Liver (tissue), 9 donors: ENCODE results near the gene FSIP2. TPM values are rescaled to one million over a fixed set of nuclear protein-coding genes. Genes with fewer than 3 reads are reported as not detected.

ENCODE experiments used
- DNase-seq: peaks from one replicate; pipeline ENCODE4 v3.0.0-alpha.2; 2017; ENCODE audit warnings: low spot score
- H3K27ac ChIP-seq, 2 donors: one replicate each; pipeline ENCODE4 v1.7.0; 2013; ENCODE audit warnings: inconsistent platforms in 2 of 2, low read length in 2 of 2, control low read depth in 1 of 2, low read depth in 1 of 2, mild to moderate bottlenecking in 1 of 2
- H3K27me3 ChIP-seq, 4 donors: one replicate each; pipeline versions ENCODE4 v1.6.1 to v1.7.0; 2013; ENCODE audit warnings: low read length in 3 of 4, inconsistent platforms in 1 of 4, mild to moderate bottlenecking in 1 of 4, moderate library complexity in 1 of 4; ENCODE audit not compliant: control insufficient read depth in 4 of 4, insufficient read depth in 4 of 4
- H3K36me3 ChIP-seq, 4 donors: one replicate each; pipeline versions ENCODE4 v1.6.1 to v1.7.0; 2013; ENCODE audit warnings: low read length in 3 of 4, mild to moderate bottlenecking in 3 of 4, low read depth in 1 of 4, moderate library complexity in 1 of 4; ENCODE audit not compliant: control insufficient read depth in 4 of 4, insufficient read depth in 3 of 4
- H3K4me1 ChIP-seq, 4 donors: one replicate each; pipeline versions ENCODE4 v1.6.1 to v1.7.0; 2013; ENCODE audit warnings: low read length in 3 of 4, mild to moderate bottlenecking in 3 of 4, moderate library complexity in 1 of 4; ENCODE audit not compliant: control insufficient read depth in 4 of 4, insufficient read depth in 4 of 4
- H3K4me3 ChIP-seq, 3 donors: one replicate each; pipeline versions ENCODE4 v1.6.1 to v1.7.0; 2013; ENCODE audit warnings: low read length in 3 of 3, control low read depth in 1 of 3, low read depth in 1 of 3, mild to moderate bottlenecking in 1 of 3
- H3K9ac ChIP-seq, 2 donors: one replicate each; pipeline ENCODE4 v1.7.0; 2013; ENCODE audit warnings: low read length in 2 of 2, mild to moderate bottlenecking in 2 of 2, moderate library complexity in 2 of 2, control low read depth in 1 of 2, low read depth in 1 of 2
- H3K9me3 ChIP-seq, 4 donors: one replicate each; pipeline versions ENCODE4 v1.6.1 to v1.7.0; 2013; ENCODE audit warnings: low read length in 3 of 4; ENCODE audit not compliant: control insufficient read depth in 4 of 4
- CTCF ChIP-seq: fragments of 150-350 bp; IDR thresholded peaks from 2 replicates; pipeline ENCODE4 v1.5.1; 2017; ENCODE audit warnings: improper control_type of control experiment, low read depth, low read length; ENCODE audit not compliant: missing input control
- EGR1 ChIP-seq, 2 donors: IDR thresholded peaks; 2 replicates each; pipeline ENCODE4 v1.6.1; 2016 to 2018; ENCODE audit warnings: antibody characterized with exemption in 2 of 2, low read depth in 2 of 2
- FOXA2 ChIP-seq: IDR thresholded peaks from 2 replicates; pipeline ENCODE4 v1.6.1; 2016; ENCODE audit warnings: antibody characterized with exemption
- GABPA ChIP-seq, 2 donors: IDR thresholded peaks in 1 of 2; conservative IDR thresholded peaks in 1 of 2; 2 replicates each; pipeline ENCODE4 v1.6.1; 2016; ENCODE audit warnings: antibody characterized with exemption in 2 of 2, mild to moderate bottlenecking in 1 of 2, moderate library complexity in 1 of 2
- HNF4A ChIP-seq, 2 donors: conservative IDR thresholded peaks; 2 replicates each; pipeline ENCODE4 v1.6.1; 2016; ENCODE audit warnings: antibody characterized with exemption in 2 of 2, mild to moderate bottlenecking in 2 of 2
- HNF4G ChIP-seq: IDR thresholded peaks from 2 replicates; pipeline ENCODE4 v1.6.1; 2016; ENCODE audit warnings: antibody characterized with exemption
- JUND ChIP-seq, 2 donors: IDR thresholded peaks; 2 replicates each; pipeline ENCODE4 v1.6.1; 2016; ENCODE audit warnings: antibody characterized with exemption in 2 of 2
- MAX ChIP-seq: IDR thresholded peaks from 2 replicates; pipeline ENCODE4 v1.6.1; 2016; ENCODE audit warnings: antibody characterized with exemption
- NR2F2 ChIP-seq: IDR thresholded peaks from 2 replicates; pipeline ENCODE4 v1.6.1; 2016; ENCODE audit warnings: antibody characterized with exemption
- RXRA ChIP-seq, 2 donors: IDR thresholded peaks; 2 replicates each; pipeline ENCODE4 v1.6.1; 2017 to 2018; ENCODE audit warnings: antibody characterized with exemption in 2 of 2, mild to moderate bottlenecking in 1 of 2
- SP1 ChIP-seq: IDR thresholded peaks from 2 replicates; pipeline ENCODE4 v1.6.1; 2018; ENCODE audit warnings: antibody characterized with exemption, mild to moderate bottlenecking
- TAF1 ChIP-seq: conservative IDR thresholded peaks from 2 replicates; pipeline ENCODE4 v1.6.1; 2016; ENCODE audit warnings: antibody characterized with exemption, mild to moderate bottlenecking
- YY1 ChIP-seq: IDR thresholded peaks from 2 replicates; pipeline ENCODE4 v1.6.1; 2016; ENCODE audit warnings: antibody characterized with exemption, mild to moderate bottlenecking
- WGBS: extraction: QIAGEN DNeasy Blood & Tissue Kit; methylation state at CpG from one replicate; pipeline ENCODE4 v1.1.7; 2013; 5-methylcytosine and 5-hydroxymethylcytosine counted together
- polyA plus RNA-seq, 2 donors: library from polyadenylated mRNA; stranded (reverse) in 1 of 2; unstranded in 1 of 2; fragments of 200-250 nt in 1 of 2; fragments of >200 nt in 1 of 2; fragmentation: Nextera tagmentation in 1 of 2; extraction: Ambion mirVana in 1 of 2; gene quantifications; one replicate each; pipeline versions ENCODE4 v1.2.1 to v1.2.3, GENCODE V29; 2013 to 2015
- total RNA-seq, 2 donors: library from RNA; depleted of rRNA; stranded (reverse); fragments of >200 nt; gene quantifications; one replicate each; pipeline ENCODE4 v1.2.3, GENCODE V29; 2014
- TF ChIP-seq, protein P1 (sequence below): IDR thresholded peaks from 2 replicates; pipeline ENCODE4 v1.6.1; 2016; ENCODE audit warnings: antibody characterized with exemption, mild to moderate bottlenecking
- TF ChIP-seq, protein P2 (sequence below): IDR thresholded peaks from 2 replicates; pipeline ENCODE4 v1.6.1; 2016; ENCODE audit warnings: antibody characterized with exemption
- donor health status: healthy.
- donor health status: healthy.
- donor health status: healthy.
- donor health status: healthy.
- donor health status: healthy.

FSIP2 gene
- total and polyA plus RNA-seq, 4 donors, result 0.01 to 0.75 (median 0.19) TPM

GRCh38 chr2:185695711-185696235, 42.8 kb upstream of the FSIP2 start:
- H3K27ac ChIP-seq, result no peak overlapping the region
- no peak overlapping the region for H3K4me3 ChIP-seq
- 56% methylated on average over 2 of the region's 2 CpGs for WGBS
- no peak overlapping the region for H3K9ac ChIP-seq
- no peak for DNase-seq
- no peak for TF ChIP-seq YY1
- no peak for TF ChIP-seq JUND (IDR thresholded peaks at IDR 0.05)
- no peak for TF ChIP-seq GABPA (IDR thresholded peaks at IDR 0.05 in 1 of 2, conservative IDR thresholded peaks at IDR 0.05 in 1 of 2)
- no peak for TF ChIP-seq EGR1 (IDR thresholded peaks at IDR 0.05; ENCODE audit: low read depth in 2 of 2)
- TF ChIP-seq, protein P1, sequence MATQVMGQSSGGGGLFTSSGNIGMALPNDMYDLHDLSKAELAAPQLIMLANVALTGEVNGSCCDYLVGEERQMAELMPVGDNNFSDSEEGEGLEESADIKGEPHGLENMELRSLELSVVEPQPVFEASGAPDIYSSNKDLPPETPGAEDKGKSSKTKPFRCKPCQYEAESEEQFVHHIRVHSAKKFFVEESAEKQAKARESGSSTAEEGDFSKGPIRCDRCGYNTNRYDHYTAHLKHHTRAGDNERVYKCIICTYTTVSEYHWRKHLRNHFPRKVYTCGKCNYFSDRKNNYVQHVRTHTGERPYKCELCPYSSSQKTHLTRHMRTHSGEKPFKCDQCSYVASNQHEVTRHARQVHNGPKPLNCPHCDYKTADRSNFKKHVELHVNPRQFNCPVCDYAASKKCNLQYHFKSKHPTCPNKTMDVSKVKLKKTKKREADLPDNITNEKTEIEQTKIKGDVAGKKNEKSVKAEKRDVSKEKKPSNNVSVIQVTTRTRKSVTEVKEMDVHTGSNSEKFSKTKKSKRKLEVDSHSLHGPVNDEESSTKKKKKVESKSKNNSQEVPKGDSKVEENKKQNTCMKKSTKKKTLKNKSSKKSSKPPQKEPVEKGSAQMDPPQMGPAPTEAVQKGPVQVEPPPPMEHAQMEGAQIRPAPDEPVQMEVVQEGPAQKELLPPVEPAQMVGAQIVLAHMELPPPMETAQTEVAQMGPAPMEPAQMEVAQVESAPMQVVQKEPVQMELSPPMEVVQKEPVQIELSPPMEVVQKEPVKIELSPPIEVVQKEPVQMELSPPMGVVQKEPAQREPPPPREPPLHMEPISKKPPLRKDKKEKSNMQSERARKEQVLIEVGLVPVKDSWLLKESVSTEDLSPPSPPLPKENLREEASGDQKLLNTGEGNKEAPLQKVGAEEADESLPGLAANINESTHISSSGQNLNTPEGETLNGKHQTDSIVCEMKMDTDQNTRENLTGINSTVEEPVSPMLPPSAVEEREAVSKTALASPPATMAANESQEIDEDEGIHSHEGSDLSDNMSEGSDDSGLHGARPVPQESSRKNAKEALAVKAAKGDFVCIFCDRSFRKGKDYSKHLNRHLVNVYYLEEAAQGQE, result no peak
- TF ChIP-seq CTCF, result no peak
- no peak for TF ChIP-seq MAX
- TF ChIP-seq HNF4A (conservative IDR thresholded peaks at IDR 0.05), result no peak
- no peak for TF ChIP-seq FOXA2
- no peak for TF ChIP-seq NR2F2
- TF ChIP-seq HNF4G, result no peak
- TF ChIP-seq SP1, result no peak
- no peaks in the 10 kb centered on the region for H3K27me3 ChIP-seq
- no peaks in the 10 kb centered on the region for H3K36me3 ChIP-seq
- no peaks in the 10 kb centered on the region for H3K4me1 ChIP-seq
- no peaks in the 10 kb centered on the region for H3K9me3 ChIP-seq

DNA sequence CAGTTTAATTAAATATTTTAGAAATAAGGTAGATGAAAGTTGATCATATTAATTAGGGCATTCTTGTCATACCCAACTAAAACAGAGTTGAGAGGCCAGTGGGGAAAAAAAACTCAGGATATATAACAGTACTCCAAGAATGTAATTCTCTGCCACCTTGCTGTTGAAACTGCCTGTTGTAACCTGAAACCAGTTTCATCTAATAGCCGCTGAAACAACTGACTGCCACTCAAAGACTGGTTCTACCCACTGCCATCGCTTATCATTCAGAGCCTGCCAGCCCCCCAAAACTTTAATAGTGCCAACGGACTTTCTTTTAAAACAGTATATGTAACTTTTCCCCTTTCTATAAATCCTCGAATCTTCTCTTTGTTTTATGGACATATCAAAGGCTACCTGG, 37.7 kb upstream of the FSIP2 start:
- TF ChIP-seq HNF4G, result no peak
- TF ChIP-seq, protein P1, result no peak
- TF ChIP-seq TAF1, result no peak
- no peak for TF ChIP-seq RXRA (IDR thresholded peaks at IDR 0.05)
- no peak for TF ChIP-seq SP1
- TF ChIP-seq, protein P2, sequence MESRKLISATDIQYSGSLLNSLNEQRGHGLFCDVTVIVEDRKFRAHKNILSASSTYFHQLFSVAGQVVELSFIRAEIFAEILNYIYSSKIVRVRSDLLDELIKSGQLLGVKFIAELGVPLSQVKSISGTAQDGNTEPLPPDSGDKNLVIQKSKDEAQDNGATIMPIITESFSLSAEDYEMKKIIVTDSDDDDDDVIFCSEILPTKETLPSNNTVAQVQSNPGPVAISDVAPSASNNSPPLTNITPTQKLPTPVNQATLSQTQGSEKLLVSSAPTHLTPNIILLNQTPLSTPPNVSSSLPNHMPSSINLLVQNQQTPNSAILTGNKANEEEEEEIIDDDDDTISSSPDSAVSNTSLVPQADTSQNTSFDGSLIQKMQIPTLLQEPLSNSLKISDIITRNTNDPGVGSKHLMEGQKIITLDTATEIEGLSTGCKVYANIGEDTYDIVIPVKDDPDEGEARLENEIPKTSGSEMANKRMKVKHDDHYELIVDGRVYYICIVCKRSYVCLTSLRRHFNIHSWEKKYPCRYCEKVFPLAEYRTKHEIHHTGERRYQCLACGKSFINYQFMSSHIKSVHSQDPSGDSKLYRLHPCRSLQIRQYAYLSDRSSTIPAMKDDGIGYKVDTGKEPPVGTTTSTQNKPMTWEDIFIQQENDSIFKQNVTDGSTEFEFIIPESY, result no peak
- no peaks in the 10 kb centered on the region for H3K36me3 ChIP-seq
- H3K4me3 ChIP-seq, result no peak overlapping the region
- H3K27ac ChIP-seq, result no peak overlapping the region
- H3K27me3 ChIP-seq, result no peaks in the 10 kb centered on the region
- H3K9ac ChIP-seq, result no peak overlapping the region
- no peaks in the 10 kb centered on the region for H3K9me3 ChIP-seq
- DNase-seq, result no peak
- WGBS, result 63% methylated on average over 4 of the region's 4 CpGs
- H3K4me1 ChIP-seq, result no peaks in the 10 kb centered on the region
